Measurements from ENCODE around the gene ZNF765.
"Not testable (repeated sequence)": the region's sequence is repeated elsewhere in the genome, so short reads cannot be mapped to it uniquely, and the experiment has no call there.

ZNF765 gene

DNA sequence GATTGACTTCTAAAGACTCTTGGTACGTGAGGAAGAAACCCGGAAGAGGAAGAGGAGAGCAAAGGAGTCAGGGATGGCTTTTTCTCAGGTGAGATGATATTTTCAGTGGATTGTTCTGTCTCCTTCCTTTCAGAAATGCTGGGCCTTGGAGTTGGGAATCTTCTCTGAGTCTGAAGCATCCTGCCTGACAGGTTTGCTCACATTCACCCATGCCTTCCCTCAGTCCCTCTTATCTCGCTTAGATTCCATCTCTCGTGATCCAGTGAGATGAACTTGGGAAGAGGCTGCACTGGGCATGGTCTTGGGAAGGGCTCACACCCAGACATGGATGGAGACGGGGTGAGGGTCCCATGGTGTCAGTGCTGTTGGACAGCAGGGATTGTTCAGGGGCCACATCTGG is 52.2 kb downstream of the ZNF765 start:
- not testable (repeated sequence) for H3K4me3 Mint-ChIP-seq; H3K27ac Mint-ChIP-seq; H3K4me1 Mint-ChIP-seq (ENCODE audit: low read depth); H3K27me3 Mint-ChIP-seq (ENCODE audit: low read depth)
- Mint-ChIP-seq H3K36me3 (ENCODE audit: low read depth) (peaks cover 79% of the 10 kb centered on the region), H3K9me3 (peaks cover 55% of the 10 kb centered on the region)

DNA sequence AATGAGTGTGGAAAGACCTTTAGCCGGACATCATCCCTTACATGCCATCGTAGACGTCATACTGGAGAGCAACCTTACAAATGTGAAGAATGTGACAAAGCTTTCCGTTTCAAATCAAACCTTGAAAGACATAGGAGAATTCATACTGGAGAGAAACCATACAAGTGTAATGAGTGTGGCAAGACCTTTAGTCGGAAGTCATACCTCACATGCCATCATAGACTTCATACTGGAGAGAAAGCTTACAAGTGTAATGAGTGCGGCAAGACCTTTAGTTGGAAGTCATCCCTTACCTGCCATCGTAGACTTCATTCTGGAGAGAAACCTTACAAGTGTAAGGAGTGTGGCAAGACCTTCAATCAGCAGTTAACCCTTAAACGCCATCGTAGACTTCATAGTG is 60.9 kb downstream of the ZNF765 start:
- H3K9me3 Mint-ChIP-seq: peaks cover 68% of the 10 kb centered on the region
- H3K4me1 Mint-ChIP-seq (ENCODE audit: low read depth): no peaks in the 10 kb centered on the region
- H3K27me3 Mint-ChIP-seq (ENCODE audit: low read depth): no peaks in the 10 kb centered on the region
- H3K4me3 Mint-ChIP-seq: no peak overlapping the region
- no peak overlapping the region for H3K27ac Mint-ChIP-seq
- H3K36me3 Mint-ChIP-seq (ENCODE audit: low read depth): peaks cover 70% of the 10 kb centered on the region

DNA sequence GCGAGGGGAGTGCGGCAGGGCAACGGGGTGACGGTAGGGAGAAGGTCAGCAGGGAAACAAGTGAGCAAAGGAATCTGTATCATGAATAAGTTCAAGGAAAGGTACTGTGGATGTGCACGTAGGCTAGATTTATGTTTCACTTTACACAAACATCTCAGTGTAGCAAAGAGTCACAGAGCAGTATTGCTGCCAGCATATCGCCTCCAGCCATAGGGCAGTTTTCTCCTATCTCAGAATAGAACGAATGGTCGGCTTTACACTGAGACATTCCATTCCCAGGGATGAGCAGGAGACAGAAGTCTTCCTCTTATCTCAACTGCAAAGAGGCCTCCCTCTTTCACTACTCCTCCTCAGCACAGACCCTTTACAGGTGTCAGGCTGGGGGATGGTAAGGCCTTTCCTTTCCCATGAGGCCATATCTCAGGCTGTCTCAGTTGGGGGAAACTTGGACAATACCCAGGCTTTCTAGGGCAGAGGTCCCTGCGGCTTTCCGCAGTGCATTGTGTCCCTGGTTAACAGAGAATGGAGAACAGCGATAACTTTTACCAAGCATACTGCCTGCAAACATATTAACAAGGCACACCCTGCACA is 65.3 kb downstream of the ZNF765 start:
- Mint-ChIP-seq H3K36me3 (ENCODE audit: low read depth) (peaks cover 39% of the 10 kb centered on the region), H3K9me3 (peaks cover 75% of the 10 kb centered on the region)
- not testable (repeated sequence) for H3K4me3 Mint-ChIP-seq; H3K4me1 Mint-ChIP-seq (ENCODE audit: low read depth); H3K27me3 Mint-ChIP-seq (ENCODE audit: low read depth); H3K27ac Mint-ChIP-seq

DNA sequence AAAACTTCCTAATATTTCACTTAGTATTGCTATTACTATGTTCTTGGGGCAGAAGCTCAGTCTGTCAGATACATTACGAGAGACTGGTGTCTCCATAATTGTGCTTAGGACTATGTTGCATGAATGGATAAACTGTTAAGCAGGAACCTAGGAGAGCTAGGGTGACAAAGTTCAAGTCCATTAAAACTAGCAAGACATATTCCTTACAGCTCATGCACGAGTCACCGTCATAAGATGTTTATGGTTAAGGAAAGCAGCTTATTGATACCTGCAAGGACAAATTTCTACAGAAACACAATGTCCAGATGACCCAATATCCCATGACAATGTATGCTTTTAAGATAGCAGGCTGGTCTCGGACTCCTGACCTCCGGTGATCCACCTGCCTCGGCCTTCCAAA is 66.9 kb downstream of the ZNF765 start:
- no peak overlapping the region for H3K4me3 Mint-ChIP-seq
- no peaks in the 10 kb centered on the region for H3K27me3 Mint-ChIP-seq (ENCODE audit: low read depth)
- H3K27ac Mint-ChIP-seq: no peak overlapping the region
- peaks cover 23% of the 10 kb centered on the region for H3K36me3 Mint-ChIP-seq (ENCODE audit: low read depth)
- peaks cover 70% of the 10 kb centered on the region for H3K9me3 Mint-ChIP-seq
- H3K4me1 Mint-ChIP-seq (ENCODE audit: low read depth): peaks cover 2% of the 10 kb centered on the region

- Mint-ChIP-seq H3K36me3 (ENCODE audit: low read depth) (peaks cover 18% of the 10 kb centered on the region), H3K4me1 (ENCODE audit: low read depth) (peaks cover 5% of the 10 kb centered on the region), H3K4me3 (no peak overlapping the region), H3K9me3 (peaks cover 62% of the 10 kb centered on the region), H3K27ac (no peak overlapping the region), H3K27me3 (ENCODE audit: low read depth) (no peaks in the 10 kb centered on the region)
These were observed 67.9 kb downstream of the ZNF765 start for GRCh38 chr19:53462861-53463260.

DNA sequence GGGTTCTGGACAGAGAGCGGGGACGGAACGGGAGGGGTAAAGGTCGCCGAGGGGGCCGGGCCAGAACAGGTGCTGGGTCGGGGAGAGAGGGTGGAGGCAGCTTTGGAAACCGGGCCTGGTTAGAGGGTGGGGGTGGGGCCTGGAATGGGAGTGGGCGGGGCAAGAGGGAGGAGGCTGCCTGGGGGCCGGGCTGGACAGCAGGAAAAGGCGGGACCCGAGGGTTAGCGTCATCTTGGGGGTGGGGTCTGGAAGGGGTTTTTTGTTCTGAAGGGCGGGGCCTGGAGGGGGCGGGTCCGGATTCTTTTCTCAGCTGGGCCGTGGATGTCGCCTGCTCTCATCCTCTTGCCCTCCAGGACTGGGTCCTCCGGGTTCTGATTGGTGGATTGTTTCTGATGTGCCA is 68.3 kb downstream of the ZNF765 start:
- Mint-ChIP-seq H3K4me1 (ENCODE audit: low read depth) (peaks cover 7% of the 10 kb centered on the region), H3K27ac (no peak overlapping the region), H3K4me3 (no peak overlapping the region), H3K9me3 (peaks cover 59% of the 10 kb centered on the region), H3K27me3 (ENCODE audit: low read depth) (no peaks in the 10 kb centered on the region), H3K36me3 (ENCODE audit: low read depth) (peaks cover 18% of the 10 kb centered on the region)

DNA sequence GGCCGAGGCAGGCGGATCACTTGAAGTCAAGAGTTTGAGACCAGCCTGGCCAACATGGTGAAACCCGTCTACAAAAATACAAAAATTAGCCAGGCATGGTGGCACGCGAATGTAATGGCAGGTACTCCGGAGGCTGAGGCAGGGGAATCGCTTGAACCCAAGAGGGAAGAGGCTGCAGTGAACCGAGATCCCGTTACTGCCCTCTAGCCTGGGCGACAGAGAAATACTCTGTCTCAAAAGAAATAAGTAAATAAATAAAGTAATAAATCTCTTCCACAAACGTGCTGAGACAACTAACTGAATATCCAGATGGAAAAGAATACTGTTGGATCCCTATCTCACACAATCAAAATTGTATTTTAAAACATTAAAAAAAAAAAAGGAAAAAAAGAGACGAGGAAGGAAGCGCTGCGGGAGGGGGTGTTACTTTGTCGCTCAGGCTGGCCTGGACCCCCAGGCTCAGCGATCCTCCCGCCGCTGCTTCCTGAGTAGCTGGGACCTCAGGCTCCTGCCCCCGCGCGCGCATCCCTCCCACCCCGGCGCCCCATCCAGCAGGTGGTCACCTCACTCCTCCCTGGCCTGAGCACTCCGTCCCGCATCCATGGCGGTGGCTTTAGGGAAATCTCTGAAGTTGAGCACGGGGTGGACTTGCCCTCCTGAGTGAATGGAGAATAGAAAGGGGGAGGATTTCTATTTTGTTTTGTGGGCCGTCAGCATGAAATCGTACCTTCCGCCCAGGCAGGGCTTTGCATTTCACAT is 72.0 kb downstream of the ZNF765 start:
- peaks cover 16% of the 10 kb centered on the region for H3K4me1 Mint-ChIP-seq (ENCODE audit: low read depth)
- peak overlapping the region; percentile 86 for H3K27ac Mint-ChIP-seq
- no peaks in the 10 kb centered on the region for H3K27me3 Mint-ChIP-seq (ENCODE audit: low read depth)
- H3K36me3 Mint-ChIP-seq (ENCODE audit: low read depth): peaks cover 15% of the 10 kb centered on the region
- H3K4me3 Mint-ChIP-seq: peak overlapping the region; percentile 88
- peaks cover 46% of the 10 kb centered on the region for H3K9me3 Mint-ChIP-seq

DNA sequence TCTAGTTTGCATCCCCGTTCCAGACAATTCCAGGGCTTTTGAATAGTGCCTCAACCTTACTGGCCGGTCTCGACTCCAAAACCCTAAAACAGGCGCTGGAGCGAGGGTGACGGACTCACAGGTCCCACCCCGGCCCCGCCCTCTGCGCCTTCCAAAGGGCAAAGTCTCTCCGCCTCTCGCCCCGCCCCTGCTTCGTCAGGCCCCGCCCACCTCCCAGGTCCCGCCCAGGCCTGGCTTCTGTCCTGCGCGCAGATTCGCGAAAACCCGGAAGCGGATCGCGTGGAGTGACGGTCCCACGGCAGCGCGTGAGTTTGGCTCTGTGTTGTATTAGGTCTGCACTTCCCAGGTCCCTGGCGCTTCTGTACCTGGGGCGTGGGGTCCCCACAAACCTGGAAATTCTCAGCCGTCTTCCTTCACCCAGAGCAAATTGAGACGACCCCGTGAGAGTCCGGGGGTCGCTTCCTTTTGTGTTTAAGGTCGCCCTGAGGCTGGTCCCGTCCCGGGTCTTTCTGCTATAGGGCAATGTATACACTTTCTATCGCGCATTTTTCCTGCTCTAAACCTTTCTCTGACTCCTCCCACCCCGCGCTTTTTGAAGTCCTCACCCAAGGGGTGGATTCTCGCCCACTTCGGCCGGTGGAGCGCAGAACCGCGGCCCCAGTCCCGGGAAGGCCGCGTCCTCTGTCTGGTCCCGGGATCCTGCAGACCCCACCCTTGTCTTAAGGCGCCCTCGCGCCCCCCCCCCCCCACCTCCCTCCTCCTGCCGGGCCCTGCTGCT is 72.7 kb downstream of the ZNF765 start, which contains the start of gene ZNF813:
TSS of gene ZNF813 (plus strand) at position 249 of the 778 bp plus-strand sequence. CDS start 16,090 bp downstream, outside the sequence.
- Mint-ChIP-seq H3K4me1 (ENCODE audit: low read depth) (peaks cover 19% of the 10 kb centered on the region), H3K9me3 (peaks cover 48% of the 10 kb centered on the region), H3K27me3 (ENCODE audit: low read depth) (no peaks in the 10 kb centered on the region), H3K4me3 (peak within 1 kb of the TSS; percentile 88), H3K27ac (peak within 1 kb of the TSS; percentile 86), H3K36me3 (ENCODE audit: low read depth) (peaks cover 17% of the 10 kb centered on the region)

GRCh38 chr19:53468628-53469027 is 73.7 kb downstream of the ZNF765 start:
- not testable (repeated sequence) for H3K27ac Mint-ChIP-seq; H3K27me3 Mint-ChIP-seq (ENCODE audit: low read depth)
- Mint-ChIP-seq H3K36me3 (ENCODE audit: low read depth) (peaks cover 19% of the 10 kb centered on the region), H3K4me1 (ENCODE audit: low read depth) (peaks cover 19% of the 10 kb centered on the region), H3K9me3 (peaks cover 45% of the 10 kb centered on the region), H3K4me3 (peak overlapping the region; percentile 88)

- Mint-ChIP-seq H3K27ac (no peak overlapping the region), H3K36me3 (ENCODE audit: low read depth) (peaks cover 31% of the 10 kb centered on the region), H3K4me3 (no peak overlapping the region), H3K9me3 (peaks cover 50% of the 10 kb centered on the region), H3K4me1 (ENCODE audit: low read depth) (peaks cover 17% of the 10 kb centered on the region), H3K27me3 (ENCODE audit: low read depth) (no peaks in the 10 kb centered on the region)
These were observed 77.0 kb downstream of the ZNF765 start for GRCh38 chr19:53471916-53472315.

GRCh38 chr19:53474832-53475231 is 79.9 kb downstream of the ZNF765 start:
- not testable (repeated sequence) for H3K4me1 Mint-ChIP-seq (ENCODE audit: low read depth); H3K4me3 Mint-ChIP-seq; H3K27me3 Mint-ChIP-seq (ENCODE audit: low read depth); H3K27ac Mint-ChIP-seq
- Mint-ChIP-seq H3K36me3 (ENCODE audit: low read depth) (peaks cover 48% of the 10 kb centered on the region), H3K9me3 (peaks cover 67% of the 10 kb centered on the region)

GRCh38 chr19:53475470-53475869 is 80.5 kb downstream of the ZNF765 start:
- peaks cover 54% of the 10 kb centered on the region for H3K36me3 Mint-ChIP-seq (ENCODE audit: low read depth)
- peaks cover 73% of the 10 kb centered on the region for H3K9me3 Mint-ChIP-seq
- not testable (repeated sequence) for H3K27me3 Mint-ChIP-seq (ENCODE audit: low read depth); H3K27ac Mint-ChIP-seq; H3K4me1 Mint-ChIP-seq (ENCODE audit: low read depth); H3K4me3 Mint-ChIP-seq
